Esophagus squamous epithelium (tissue), 5 donors: ENCODE results near the gene ADGRB3. TPM values are rescaled to one million over a fixed set of nuclear protein-coding genes. Genes with fewer than 3 reads are reported as not detected.
"Not testable (repeated sequence)": the region's sequence is repeated elsewhere in the genome, so short reads cannot be mapped to it uniquely, and the experiment has no call there.

ENCODE experiments used
- DNase-seq: peaks from one replicate; lab custom pipeline; 2025; lab: John Stamatoyannopoulos, UW
- H3K27ac ChIP-seq, 4 donors: fragments of 200-600 bp; sonication (generic); one replicate each; pipeline ENCODE4 v1.5.1; 2016 to 2019; ENCODE audit warnings: mild to moderate bottlenecking in 1 of 4
- H3K27me3 ChIP-seq, 4 donors: fragments of 200-600 bp; sonication (generic); 1 replicate in 3 of 4; 2 replicates in 1 of 4; pipeline versions ENCODE4 v1.5.1 to v1.6.0; 2017 to 2021; ENCODE audit warnings: antibody characterized with exemption in 1 of 4
- H3K36me3 ChIP-seq, 3 donors: fragments of 200-600 bp; sonication (generic); one replicate each; pipeline ENCODE4 v1.5.1; 2016 to 2019
- H3K4me1 ChIP-seq, 3 donors: fragments of 200-600 bp; sonication (generic); one replicate each; pipeline ENCODE4 v1.5.1; 2017 to 2019
- H3K4me3 ChIP-seq, 4 donors: fragments of 200-600 bp; sonication (generic); 1 replicate in 3 of 4; 2 replicates in 1 of 4; pipeline ENCODE4 v1.5.1; 2016 to 2019; ENCODE audit warnings: mild to moderate bottlenecking in 2 of 4, moderate library complexity in 1 of 4
- H3K9me3 ChIP-seq, 3 donors: fragments of 200-600 bp; sonication (generic); one replicate each; pipeline ENCODE4 v1.5.1; 2016 to 2019
- CTCF ChIP-seq, 6 experiments: fragments of 450-650 bp in 4 of 6; fragments of 200-600 bp in 2 of 6; sonication (generic) in 2 of 6; IDR thresholded peaks; one replicate each; pipeline ENCODE4 v1.5.1; 2016 to 2019; ENCODE audit warnings: antibody characterized with exemption in 6 of 6, mild to moderate bottlenecking in 4 of 6, moderate library complexity in 4 of 6
- POLR2A ChIP-seq, 4 donors: fragments of 450-650 bp; IDR thresholded peaks; one replicate each; pipeline ENCODE4 v1.6.1; 2017; ENCODE audit warnings: antibody characterized with exemption in 4 of 4, mild to moderate bottlenecking in 4 of 4, moderate library complexity in 3 of 4
- WGBS, 2 donors: methylation state at CpG; one replicate each; pipeline ENCODE4 v1.1.5; 2018; 5-methylcytosine and 5-hydroxymethylcytosine counted together
- intact Hi-C: fragments of 100-400 bp; cut with DNase I; formaldehyde crosslinking; loops from one replicate; pipeline ENCODE4 v1.15.0; 2022
- total RNA-seq, 4 donors: library from RNA; depleted of rRNA; stranded (reverse); fragments of >200 nt; gene quantifications; one replicate each; pipeline ENCODE4 v1.1.0, GENCODE V29; 2016
- donor health status: DM: yes; HTN: yes; CAD: no.

ADGRB3 gene
- total RNA-seq, 4 donors from 2014 or later, result 0.04 to 1.1 (median 0.32) TPM

- H3K4me1 ChIP-seq, result no peaks in the 10 kb centered on the region
- H3K4me3 ChIP-seq, result no peak overlapping the region
- no peaks in the 10 kb centered on the region for H3K36me3 ChIP-seq
- H3K27me3 ChIP-seq, result no peaks in the 10 kb centered on the region
- no peak overlapping the region for H3K27ac ChIP-seq
- TF ChIP-seq CTCF (IDR thresholded peaks at IDR 0.05) (no peak), POLR2A (IDR thresholded peaks at IDR 0.05) (no peak)
- H3K9me3 ChIP-seq, result no peaks in the 10 kb centered on the region
- intact Hi-C loops, result no loop called here
- 71 to 81% methylated on average over 1 of the region's 1 CpG for WGBS, 2 donors
- DNase-seq, result no peak
Measured at GRCh38 chr6:68746376-68746775, 111.3 kb downstream of the ADGRB3 start.

- Histone ChIP-seq H3K4me1 (no peaks in the 10 kb centered on the region), H3K9me3 (no peaks in the 10 kb centered on the region), H3K4me3 (no peak overlapping the region), H3K36me3 (no peaks in the 10 kb centered on the region), H3K27me3 (no peaks in the 10 kb centered on the region), H3K27ac (no peak overlapping the region)
- 82 to 84% methylated on average over 1 of the region's 1 CpG for WGBS, 2 donors
- intact Hi-C loops, result no loop called here
- TF ChIP-seq CTCF (IDR thresholded peaks at IDR 0.05) (no peak), POLR2A (IDR thresholded peaks at IDR 0.05) (no peak)
- no peak for DNase-seq
Measured at GRCh38 chr6:68747110-68747790, 112.2 kb downstream of the ADGRB3 start.

GRCh38 chr6:68747832-68748231 is 112.8 kb downstream of the ADGRB3 start:
- H3K27me3 ChIP-seq, DNase-seq, H3K9me3 ChIP-seq, intact Hi-C loops, H3K36me3 ChIP-seq, H3K4me3 ChIP-seq, H3K4me1 ChIP-seq, H3K27ac ChIP-seq: not testable (repeated sequence)
- WGBS, 2 donors, result 69 to 75% methylated on average over 3 of the region's 3 CpGs

- H3K4me3 ChIP-seq, result no peak overlapping the region
- no peaks in the 10 kb centered on the region for H3K4me1 ChIP-seq
- DNase-seq, result no peak
- no peaks in the 10 kb centered on the region for H3K36me3 ChIP-seq
- TF ChIP-seq POLR2A (IDR thresholded peaks at IDR 0.05) (no peak), CTCF (IDR thresholded peaks at IDR 0.05) (no peak)
- H3K27me3 ChIP-seq, result no peaks in the 10 kb centered on the region
- H3K27ac ChIP-seq, result no peak overlapping the region
- intact Hi-C loops, result no loop called here
- no peaks in the 10 kb centered on the region for H3K9me3 ChIP-seq
Measured at GRCh38 chr6:68754681-68755213, 119.7 kb downstream of the ADGRB3 start.

- DNase-seq, result no peak
- Histone ChIP-seq H3K4me3 (no peak overlapping the region), H3K4me1 (no peaks in the 10 kb centered on the region), H3K9me3 (no peaks in the 10 kb centered on the region), H3K36me3 (no peaks in the 10 kb centered on the region), H3K27me3 (no peaks in the 10 kb centered on the region), H3K27ac (no peak overlapping the region)
- TF ChIP-seq CTCF (IDR thresholded peaks at IDR 0.05), result no peak
- TF ChIP-seq POLR2A (IDR thresholded peaks at IDR 0.05), result no peak
- 39 to 41% methylated on average over 5 of the region's 5 CpGs for WGBS, 2 donors
- intact Hi-C loops, result no loop called here
Measured at GRCh38 chr6:68756454-68757375, 121.6 kb downstream of the ADGRB3 start.
